Measurements from ENCODE around the gene ANKRD53. TPM values are rescaled to one million over a fixed set of nuclear protein-coding genes. Genes with fewer than 3 reads are reported as not detected.

The ANKRD53 gene
- total RNA-seq, 1 experiment from 2014 or later: not detected

DNA sequence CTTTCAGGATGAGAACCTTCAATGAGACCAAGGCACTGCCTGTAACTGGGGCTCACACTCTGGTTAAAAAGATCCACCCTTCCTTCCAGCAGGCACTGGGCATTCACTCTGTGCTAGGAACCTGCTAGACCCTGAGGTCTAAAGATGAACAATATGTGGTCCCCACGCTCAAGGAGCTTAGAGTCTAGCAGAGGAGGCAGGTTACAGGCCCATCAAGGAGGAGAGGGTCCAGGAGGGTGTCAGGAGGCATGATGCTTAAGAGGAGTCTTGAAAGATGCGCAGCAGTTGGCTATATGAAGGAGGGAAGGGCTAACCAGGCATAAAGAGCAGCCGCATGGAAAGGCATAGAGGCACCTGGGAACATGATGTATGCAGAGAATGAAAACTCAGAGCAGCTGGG lies 4.5 kb downstream of the ANKRD53 start:
- Mint-ChIP-seq H3K27me3 (ENCODE audit: unreplicated experiment) (no peaks in the 10 kb centered on the region), H3K9me3 (ENCODE audit: low read depth, unreplicated experiment) (no peaks in the 10 kb centered on the region), H3K4me1 (ENCODE audit: low read depth, unreplicated experiment) (peaks cover 4% of the 10 kb centered on the region), H3K27ac (ENCODE audit: unreplicated experiment) (no peak overlapping the region), H3K4me3 (ENCODE audit: low read depth, unreplicated experiment) (no peak overlapping the region), H3K36me3 (ENCODE audit: insufficient read depth, unreplicated experiment) (peaks cover 9% of the 10 kb centered on the region)
- DNase-seq: no peak
- BruUV-seq (replicated peaks): no TSS peak
- intact Hi-C loops (cut with micrococcal nuclease; ENCODE audit: unreplicated experiment): no loop called here
- CTCF ChIA-PET: no interaction called here
- TF ChIP-seq, protein P1, sequence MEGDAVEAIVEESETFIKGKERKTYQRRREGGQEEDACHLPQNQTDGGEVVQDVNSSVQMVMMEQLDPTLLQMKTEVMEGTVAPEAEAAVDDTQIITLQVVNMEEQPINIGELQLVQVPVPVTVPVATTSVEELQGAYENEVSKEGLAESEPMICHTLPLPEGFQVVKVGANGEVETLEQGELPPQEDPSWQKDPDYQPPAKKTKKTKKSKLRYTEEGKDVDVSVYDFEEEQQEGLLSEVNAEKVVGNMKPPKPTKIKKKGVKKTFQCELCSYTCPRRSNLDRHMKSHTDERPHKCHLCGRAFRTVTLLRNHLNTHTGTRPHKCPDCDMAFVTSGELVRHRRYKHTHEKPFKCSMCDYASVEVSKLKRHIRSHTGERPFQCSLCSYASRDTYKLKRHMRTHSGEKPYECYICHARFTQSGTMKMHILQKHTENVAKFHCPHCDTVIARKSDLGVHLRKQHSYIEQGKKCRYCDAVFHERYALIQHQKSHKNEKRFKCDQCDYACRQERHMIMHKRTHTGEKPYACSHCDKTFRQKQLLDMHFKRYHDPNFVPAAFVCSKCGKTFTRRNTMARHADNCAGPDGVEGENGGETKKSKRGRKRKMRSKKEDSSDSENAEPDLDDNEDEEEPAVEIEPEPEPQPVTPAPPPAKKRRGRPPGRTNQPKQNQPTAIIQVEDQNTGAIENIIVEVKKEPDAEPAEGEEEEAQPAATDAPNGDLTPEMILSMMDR (IDR thresholded peaks at IDR 0.05; ENCODE audit: unreplicated experiment): no peak

DNA sequence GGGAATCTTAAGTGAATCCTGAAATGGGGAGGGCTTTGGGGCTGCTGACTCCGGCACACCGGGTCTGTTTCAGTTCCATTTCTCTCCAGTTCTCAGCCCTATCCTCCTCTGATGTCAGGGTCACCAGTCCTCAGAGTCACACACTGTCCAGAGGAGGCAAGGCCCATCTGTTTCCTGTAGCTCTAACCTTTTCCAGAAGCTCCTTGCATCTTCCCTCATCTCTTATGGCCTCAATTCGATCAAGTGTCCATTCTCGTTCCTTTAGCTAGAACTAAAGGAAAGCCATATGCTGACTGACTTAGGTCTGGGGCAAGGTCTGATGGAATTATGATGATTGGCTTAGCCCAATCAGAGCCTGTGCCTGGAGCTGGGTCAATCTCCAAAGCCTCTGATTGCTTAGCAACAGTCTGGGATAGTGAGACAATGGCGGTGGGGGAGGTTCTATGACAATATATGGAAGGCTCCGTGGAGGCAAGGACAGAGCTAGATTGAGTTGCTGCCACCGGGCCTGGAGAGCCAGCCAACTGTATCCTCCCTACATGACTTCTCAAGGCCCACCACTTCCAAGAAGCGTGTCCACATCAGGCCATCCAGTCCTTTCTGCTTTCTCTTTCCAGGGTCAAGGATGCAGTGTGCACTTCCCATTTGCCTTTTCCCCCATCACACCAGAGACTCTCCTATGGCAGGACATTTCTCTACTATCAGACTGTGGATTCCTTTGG lies 5.2 kb downstream of the ANKRD53 start:
- TF ChIP-seq, protein P1 (IDR thresholded peaks at IDR 0.05; ENCODE audit: unreplicated experiment): no peak
- no peaks in the 10 kb centered on the region for H3K4me1 Mint-ChIP-seq (ENCODE audit: low read depth, unreplicated experiment)
- no peaks in the 10 kb centered on the region for H3K9me3 Mint-ChIP-seq (ENCODE audit: low read depth, unreplicated experiment)
- no peak for DNase-seq
- H3K4me3 Mint-ChIP-seq (ENCODE audit: low read depth, unreplicated experiment): no peak overlapping the region
- H3K36me3 Mint-ChIP-seq (ENCODE audit: insufficient read depth, unreplicated experiment): peaks cover 9% of the 10 kb centered on the region
- CTCF ChIA-PET: no interaction called here
- H3K27ac Mint-ChIP-seq (ENCODE audit: unreplicated experiment): no peak overlapping the region
- intact Hi-C loops (cut with micrococcal nuclease; ENCODE audit: unreplicated experiment): no loop called here
- no peaks in the 10 kb centered on the region for H3K27me3 Mint-ChIP-seq (ENCODE audit: unreplicated experiment)
- no TSS peak for BruUV-seq (replicated peaks)

DNA sequence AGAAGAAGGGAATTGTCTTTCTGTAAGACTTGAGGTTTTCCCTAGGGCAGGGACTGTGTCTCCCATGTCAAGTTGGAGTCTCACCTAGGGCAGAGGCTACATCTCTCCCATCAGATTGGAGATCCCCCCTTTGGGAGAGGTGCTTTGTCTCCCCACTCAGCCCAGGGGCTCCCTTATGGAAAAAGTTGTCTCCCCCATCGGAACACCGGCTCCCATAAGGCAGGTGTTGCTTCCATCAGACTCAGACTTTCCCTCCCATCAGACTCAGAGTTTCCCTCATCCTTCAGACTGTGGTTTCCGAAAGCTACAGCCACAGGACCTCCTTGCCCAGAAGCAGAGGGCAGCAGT lies 5.8 kb downstream of the ANKRD53 start:
- Mint-ChIP-seq H3K4me1 (ENCODE audit: low read depth, unreplicated experiment) (no peaks in the 10 kb centered on the region), H3K27ac (ENCODE audit: unreplicated experiment) (no peak overlapping the region), H3K36me3 (ENCODE audit: insufficient read depth, unreplicated experiment) (peaks cover 14% of the 10 kb centered on the region), H3K4me3 (ENCODE audit: low read depth, unreplicated experiment) (no peak overlapping the region), H3K27me3 (ENCODE audit: unreplicated experiment) (no peaks in the 10 kb centered on the region), H3K9me3 (ENCODE audit: low read depth, unreplicated experiment) (no peaks in the 10 kb centered on the region)
- TF ChIP-seq, protein P1 (IDR thresholded peaks at IDR 0.05; ENCODE audit: unreplicated experiment): no peak
- intact Hi-C loops (cut with micrococcal nuclease; ENCODE audit: unreplicated experiment): no loop called here
- no TSS peak for BruUV-seq (replicated peaks)
- CTCF ChIA-PET: no interaction called here
- DNase-seq: no peak

DNA sequence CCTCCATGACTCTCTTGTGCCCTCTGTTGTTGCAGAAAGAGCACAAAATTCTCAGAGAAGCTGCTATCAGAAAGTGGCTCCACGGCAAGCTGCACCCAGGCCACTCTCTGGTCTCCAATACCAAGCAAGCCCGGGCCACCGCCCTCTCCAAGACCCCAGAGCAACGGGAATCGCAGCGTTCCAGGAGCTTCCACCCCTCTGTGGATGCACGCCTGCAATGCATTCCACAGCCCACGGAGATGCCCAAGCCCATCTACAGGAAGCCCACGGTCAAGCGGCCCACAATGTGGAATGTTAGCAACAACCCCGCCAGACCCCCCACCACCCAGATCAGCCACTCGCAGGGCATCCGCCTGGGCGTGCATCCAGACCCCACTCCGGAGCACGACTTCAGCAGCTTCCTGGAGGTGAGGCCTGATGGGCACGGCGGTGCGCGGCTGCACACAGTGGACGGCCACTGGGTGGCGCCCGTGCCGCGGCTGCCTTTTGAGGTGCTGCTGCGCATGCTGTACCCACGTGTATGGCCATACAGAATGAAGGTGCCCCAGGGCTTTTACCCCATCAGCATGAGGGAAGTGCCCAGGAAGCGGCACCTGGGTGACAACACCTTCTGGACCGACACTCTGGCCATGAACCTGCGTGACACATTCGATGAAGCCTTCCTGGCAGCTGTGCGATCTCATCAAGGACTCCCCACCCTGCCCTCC lies 6.3 kb downstream of the ANKRD53 start:
- intact Hi-C loops (cut with micrococcal nuclease; ENCODE audit: unreplicated experiment): no loop called here
- Mint-ChIP-seq H3K36me3 (ENCODE audit: insufficient read depth, unreplicated experiment) (peaks cover 18% of the 10 kb centered on the region), H3K4me3 (ENCODE audit: low read depth, unreplicated experiment) (no peak overlapping the region), H3K27ac (ENCODE audit: unreplicated experiment) (no peak overlapping the region), H3K9me3 (ENCODE audit: low read depth, unreplicated experiment) (no peaks in the 10 kb centered on the region), H3K27me3 (ENCODE audit: unreplicated experiment) (no peaks in the 10 kb centered on the region), H3K4me1 (ENCODE audit: low read depth, unreplicated experiment) (no peaks in the 10 kb centered on the region)
- no peak for DNase-seq
- CTCF ChIA-PET: no interaction called here
- TF ChIP-seq, protein P1 (IDR thresholded peaks at IDR 0.05; ENCODE audit: unreplicated experiment): no peak
- BruUV-seq (replicated peaks): no TSS peak

Data from Calu3 (cell line).